ENCODE measurements around the gene CDH16.
"Not testable (repeated sequence)": the region's sequence is repeated elsewhere in the genome, so short reads cannot be mapped to it uniquely, and the experiment has no call there.

Gene CDH16

GRCh38 chr16:66871840-66872239 is 46.8 kb downstream of the CDH16 start:
- no peak for DNase-seq (ENCODE audit: low read depth, low spot score)

GRCh38 chr16:66871363-66871762 is 47.3 kb downstream of the CDH16 start:
- DNase-seq (ENCODE audit: low read depth, low spot score), result not testable (repeated sequence)

- no peak for DNase-seq (ENCODE audit: low read depth, low spot score)
Measured at GRCh38 chr16:66869424-66869823, 49.3 kb downstream of the CDH16 start.

GRCh38 chr16:66863707-66864106 is 55.0 kb downstream of the CDH16 start:
- DNase-seq (ENCODE audit: low read depth, low spot score), result no peak

- no peak for DNase-seq (ENCODE audit: low read depth, low spot score)
Measured at GRCh38 chr16:66862023-66862520, 56.6 kb downstream of the CDH16 start.

GRCh38 chr16:66859397-66860068 is 59.2 kb downstream of the CDH16 start:
- no peak for DNase-seq (ENCODE audit: low read depth, low spot score)

GRCh38 chr16:66858740-66859396 is 59.8 kb downstream of the CDH16 start:
- no peak for DNase-seq (ENCODE audit: low read depth, low spot score)
